ENCODE measurements around the gene CRIP1. TPM values are rescaled to one million over a fixed set of nuclear protein-coding genes. Genes with fewer than 3 reads are reported as not detected.

CRIP1 gene
- total and polyA plus RNA-seq, 12 donors, result 34.0 to 170 (median 56.0) TPM

DNA sequence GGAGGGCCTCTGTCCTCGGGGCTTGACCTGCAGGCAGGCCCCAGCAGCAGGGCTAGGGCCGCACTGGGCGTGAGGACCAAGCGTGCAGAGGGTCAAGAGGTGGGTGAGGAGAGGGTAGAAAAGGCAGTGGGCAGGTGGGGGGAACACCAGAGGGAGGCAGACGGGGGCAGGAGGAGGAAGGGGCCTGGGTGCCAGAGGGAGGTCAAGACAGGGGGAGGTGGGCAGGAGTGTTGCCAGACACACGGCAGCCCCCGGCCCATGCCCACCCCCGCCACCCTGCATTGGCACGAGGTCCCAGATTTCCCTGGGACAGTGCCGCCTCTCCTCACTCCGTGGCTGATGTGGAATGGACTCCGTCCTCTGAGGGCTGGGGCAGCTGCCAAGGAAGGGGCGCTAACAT is 47.9 kb downstream of the CRIP1 start:
- ATAC-seq, result no peak
- peaks cover 0 to 15% (median 8%) of the 10 kb centered on the region in 9 donors for H3K4me1 ChIP-seq
- peaks cover 0 to 36% (median 18%) of the 10 kb centered on the region in 7 donors for H3K27me3 ChIP-seq
- no peak overlapping the region for H3K4me3 ChIP-seq
- intact Hi-C loops (cut with DNase I), result no loop called here
- no peak for DNase-seq
- WGBS, 2 donors, result 60 to 63% methylated on average over 13 of the region's 13 CpGs
- no peaks in the 10 kb centered on the region for H3K9me3 ChIP-seq
- TF ChIP-seq, protein P1, sequence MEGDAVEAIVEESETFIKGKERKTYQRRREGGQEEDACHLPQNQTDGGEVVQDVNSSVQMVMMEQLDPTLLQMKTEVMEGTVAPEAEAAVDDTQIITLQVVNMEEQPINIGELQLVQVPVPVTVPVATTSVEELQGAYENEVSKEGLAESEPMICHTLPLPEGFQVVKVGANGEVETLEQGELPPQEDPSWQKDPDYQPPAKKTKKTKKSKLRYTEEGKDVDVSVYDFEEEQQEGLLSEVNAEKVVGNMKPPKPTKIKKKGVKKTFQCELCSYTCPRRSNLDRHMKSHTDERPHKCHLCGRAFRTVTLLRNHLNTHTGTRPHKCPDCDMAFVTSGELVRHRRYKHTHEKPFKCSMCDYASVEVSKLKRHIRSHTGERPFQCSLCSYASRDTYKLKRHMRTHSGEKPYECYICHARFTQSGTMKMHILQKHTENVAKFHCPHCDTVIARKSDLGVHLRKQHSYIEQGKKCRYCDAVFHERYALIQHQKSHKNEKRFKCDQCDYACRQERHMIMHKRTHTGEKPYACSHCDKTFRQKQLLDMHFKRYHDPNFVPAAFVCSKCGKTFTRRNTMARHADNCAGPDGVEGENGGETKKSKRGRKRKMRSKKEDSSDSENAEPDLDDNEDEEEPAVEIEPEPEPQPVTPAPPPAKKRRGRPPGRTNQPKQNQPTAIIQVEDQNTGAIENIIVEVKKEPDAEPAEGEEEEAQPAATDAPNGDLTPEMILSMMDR (IDR thresholded peaks at IDR 0.05), result no peak
- no peaks in the 10 kb centered on the region for H3K36me3 ChIP-seq
- H3K27ac ChIP-seq, result no peak overlapping the region

DNA sequence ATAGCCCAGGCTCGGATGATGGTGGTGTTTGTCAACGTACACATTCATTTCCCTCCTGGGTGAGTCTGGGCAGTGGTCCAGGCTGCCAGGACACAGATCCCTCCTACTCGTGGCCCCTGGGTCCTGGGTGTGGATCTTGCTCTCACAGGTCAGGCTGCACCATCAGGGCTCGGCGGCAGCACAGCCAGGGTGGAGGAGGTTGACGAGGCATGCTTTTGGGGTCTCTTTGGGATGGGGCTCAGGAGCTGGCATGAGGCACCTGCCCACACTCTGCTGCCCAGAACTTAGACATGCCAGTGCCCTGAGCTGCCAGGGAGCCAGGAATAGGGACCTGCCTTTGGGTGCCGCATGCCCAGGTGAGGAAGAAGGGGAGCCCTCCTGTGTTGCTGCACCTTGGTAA is 49.4 kb downstream of the CRIP1 start:
- intact Hi-C loops (cut with DNase I), result no loop called here
- H3K4me3 ChIP-seq, result no peak overlapping the region
- TF ChIP-seq, protein P1 (IDR thresholded peaks at IDR 0.05), result no peak
- peaks cover 0 to 9% (median 4%) of the 10 kb centered on the region in 9 donors for H3K4me1 ChIP-seq
- no peak overlapping the region for H3K27ac ChIP-seq
- H3K36me3 ChIP-seq, result no peaks in the 10 kb centered on the region
- H3K9me3 ChIP-seq, result no peaks in the 10 kb centered on the region
- no peak for DNase-seq
- ATAC-seq, result no peak
- H3K27me3 ChIP-seq, result peaks cover 0 to 36% (median 18%) of the 10 kb centered on the region in 7 donors
- 79 to 83% methylated on average over 7 of the region's 7 CpGs for WGBS, 2 donors

DNA sequence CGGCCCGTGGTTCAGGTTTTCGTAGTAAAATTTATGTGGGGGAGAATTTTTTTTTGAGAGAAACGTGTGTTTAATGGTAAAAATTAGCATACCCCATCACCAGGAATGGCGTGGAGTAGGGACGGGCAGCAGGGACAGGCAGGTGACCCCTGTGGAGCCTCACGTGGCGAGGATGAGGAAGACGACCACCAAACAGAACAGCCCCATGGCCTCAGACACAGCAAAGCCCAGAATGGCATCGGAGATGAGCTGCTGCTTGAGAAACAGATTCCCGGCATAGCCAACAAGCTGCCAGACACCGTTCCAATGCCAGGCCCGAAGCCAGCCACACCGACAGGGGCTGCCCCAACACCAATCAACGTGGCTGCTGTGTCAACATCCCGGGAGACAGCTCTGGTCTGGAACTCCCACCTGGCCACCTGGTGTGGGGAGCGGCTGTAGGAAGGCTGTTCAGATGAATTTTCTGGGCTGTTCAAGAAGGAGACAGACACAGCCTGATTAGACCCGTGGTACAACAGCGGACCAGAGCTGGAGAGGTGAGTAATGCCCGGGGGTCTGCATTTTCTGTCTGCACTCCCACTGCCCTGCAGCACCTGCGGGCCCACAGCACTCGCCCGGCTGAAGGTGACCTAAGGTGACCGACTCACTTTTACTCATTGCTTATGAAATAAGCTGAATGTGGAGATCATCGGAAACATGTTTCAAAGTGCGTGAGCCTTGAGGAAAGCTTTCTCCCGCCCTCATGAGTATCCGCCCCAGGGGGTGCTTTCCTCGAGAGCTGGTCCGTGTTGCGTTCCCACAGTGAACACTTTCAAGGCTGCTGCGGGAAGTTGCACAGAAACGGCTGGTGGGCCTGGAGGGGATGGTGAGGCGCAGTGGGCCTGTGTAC is 50.2 kb downstream of the CRIP1 start:
- H3K27me3 ChIP-seq, result peaks cover 0 to 36% (median 18%) of the 10 kb centered on the region in 7 donors
- intact Hi-C loops (cut with DNase I), result no loop called here
- DNase-seq, result no peak

More for the DNA sequence above, 50.2 kb downstream of the CRIP1 start:
- Histone ChIP-seq H3K27ac (no peak overlapping the region), H3K9me3 (no peaks in the 10 kb centered on the region), H3K4me1 (peaks cover 0 to 9% (median 4%) of the 10 kb centered on the region in 9 donors), H3K36me3 (no peaks in the 10 kb centered on the region), H3K4me3 (no peak overlapping the region)
- TF ChIP-seq, protein P1 (IDR thresholded peaks at IDR 0.05), result no peak
- no peak for ATAC-seq
- 76 to 81% methylated on average over 33 to 34 of the region's 34 CpGs for WGBS, 2 donors
